Daoy (cell line): ENCODE data around the gene OOSP1. TPM values are rescaled to one million over a fixed set of nuclear protein-coding genes. Genes with fewer than 3 reads are reported as not detected.
"Not testable (repeated sequence)": the region's sequence is repeated elsewhere in the genome, so short reads cannot be mapped to it uniquely, and the experiment has no call there.

ENCODE experiments used
- DNase-seq: peaks from one replicate; pipeline ENCODE4 v3.0.0-alpha.2; 2015; ENCODE audit warnings: low read depth
- total RNA-seq: library from RNA; depleted of rRNA; stranded (reverse); fragments of >200 nt; shearing (Covaris generic); gene quantifications from 2 replicates; pipeline ENCODE4 v1.2.3, GENCODE V29; 2014

OOSP1 gene
- total RNA-seq, 1 experiment from 2014 or later = not detected

DNA sequence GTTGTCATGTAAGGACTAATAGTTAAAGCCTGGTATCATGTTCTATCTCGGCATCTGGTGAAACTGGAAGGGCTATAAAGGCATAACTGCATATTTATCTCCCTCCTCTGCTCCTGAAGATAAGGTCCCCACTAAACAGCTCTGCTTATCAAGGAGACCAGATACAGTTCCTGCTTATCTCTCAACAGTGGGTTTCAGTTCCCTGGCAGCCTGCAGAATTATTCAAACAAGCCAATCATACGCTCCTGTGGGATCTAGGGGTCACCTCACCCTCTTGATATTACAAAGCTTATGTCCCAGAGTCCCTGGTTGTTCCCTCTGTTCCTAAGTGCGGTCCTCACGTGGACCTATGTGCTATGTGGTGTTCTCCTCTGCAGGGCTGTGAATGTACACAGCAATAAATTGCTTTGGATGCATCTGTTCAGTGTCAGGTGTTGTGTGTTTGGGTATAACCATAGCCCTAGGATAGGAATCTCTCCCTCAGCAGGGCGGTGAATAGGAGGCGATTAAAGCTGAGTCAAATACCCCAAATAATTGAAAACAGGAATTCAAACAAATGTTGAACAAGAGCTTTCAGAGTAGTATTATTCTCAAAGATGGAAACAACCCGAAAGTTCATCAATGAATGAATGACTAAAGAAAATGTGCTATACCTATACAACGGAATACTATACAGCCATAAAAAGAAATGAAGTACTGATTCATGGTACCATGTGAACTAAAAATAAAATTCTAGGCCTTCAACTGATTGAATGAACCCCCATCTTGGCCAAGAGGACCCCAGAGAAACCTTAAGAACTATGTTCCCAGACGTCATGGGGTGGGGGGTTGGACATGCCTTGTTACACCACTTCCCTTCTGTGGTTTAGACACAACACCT is 22.5 kb downstream of the OOSP1 start:
- DNase-seq = no peak

DNA sequence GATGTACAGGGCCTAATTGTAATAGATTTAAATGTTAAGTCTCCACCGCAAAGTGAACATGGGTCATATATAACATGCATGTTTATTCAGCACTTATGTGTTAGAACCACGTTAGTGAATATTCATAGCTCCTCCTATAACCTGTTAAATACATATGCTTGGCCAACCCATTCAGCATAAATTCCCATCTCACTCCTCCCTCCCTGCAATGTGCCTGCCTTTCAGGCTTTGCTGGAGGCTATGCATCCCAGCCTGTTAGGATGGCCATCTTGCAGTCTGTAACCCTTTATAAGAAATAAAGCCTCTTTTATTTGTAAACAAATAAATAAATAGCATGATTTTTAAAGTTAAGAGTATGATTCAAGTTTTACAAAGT is 23.9 kb downstream of the OOSP1 start:
- no peak for DNase-seq

DNA sequence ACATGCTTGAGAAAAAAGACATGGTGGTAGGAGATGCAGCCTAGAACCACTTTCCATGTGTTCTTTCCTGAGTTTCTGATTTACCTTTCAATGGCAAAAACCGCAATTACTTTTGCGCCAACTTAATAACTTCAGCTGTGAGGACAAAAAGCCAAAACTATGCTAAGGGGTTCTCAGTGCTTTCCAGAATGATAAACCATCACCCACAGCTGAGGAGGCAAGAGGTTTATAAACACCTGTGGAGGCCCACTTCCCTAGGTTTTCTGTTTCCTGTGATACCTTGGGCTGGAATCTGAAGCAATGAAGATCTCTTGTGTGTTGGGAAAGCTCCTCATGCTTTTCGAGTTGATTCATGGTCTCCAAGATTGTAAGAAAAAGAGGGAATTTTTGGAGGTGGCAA is 25.5 kb downstream of the OOSP1 start, which contains the start of gene OOSP4A:
TSS of gene OOSP4A (plus strand) at position 301 of the 400 bp plus-strand sequence. CDS start at position 301, 0 bp downstream.
- DNase-seq = no peak

DNA sequence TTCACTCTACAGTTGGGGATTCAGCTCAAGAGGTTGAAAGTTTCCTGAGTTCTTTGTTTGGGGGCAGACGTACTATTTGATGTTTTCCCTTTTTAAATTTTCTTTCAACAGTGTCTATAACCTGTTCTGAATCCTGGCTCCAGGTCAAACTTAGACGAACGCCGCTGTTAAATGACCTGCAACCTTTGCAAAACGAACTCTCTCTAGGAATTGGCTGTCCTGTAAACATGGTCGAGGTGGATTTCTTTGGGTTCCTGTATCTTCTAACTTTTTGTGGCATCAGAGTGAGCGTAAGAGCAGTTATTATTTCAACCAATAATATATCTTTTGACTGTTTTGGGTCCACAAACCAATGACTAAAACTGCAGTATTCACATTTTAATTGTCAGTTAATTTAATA is 27.2 kb downstream of the OOSP1 start:
- DNase-seq = no peak

DNA sequence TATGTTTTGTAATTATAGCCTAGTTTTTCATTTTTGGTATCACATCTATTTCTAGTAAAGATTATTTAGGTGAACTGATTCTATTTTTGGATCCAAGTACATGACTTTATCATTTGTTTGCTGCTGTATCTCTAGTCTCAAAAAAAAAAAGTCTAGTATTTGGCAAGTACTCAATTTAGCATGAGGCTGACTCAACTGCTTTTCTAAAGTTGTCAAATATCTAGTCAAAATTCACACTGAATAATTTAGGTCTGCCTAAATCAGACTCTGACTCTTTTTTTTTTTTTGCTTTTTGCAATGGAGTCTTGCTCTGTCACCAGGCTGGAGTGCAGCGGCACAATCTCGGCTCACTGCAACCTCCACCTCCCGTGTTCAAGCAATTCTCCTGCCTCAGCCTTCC is 28.0 kb downstream of the OOSP1 start:
- no peak for DNase-seq

DNA sequence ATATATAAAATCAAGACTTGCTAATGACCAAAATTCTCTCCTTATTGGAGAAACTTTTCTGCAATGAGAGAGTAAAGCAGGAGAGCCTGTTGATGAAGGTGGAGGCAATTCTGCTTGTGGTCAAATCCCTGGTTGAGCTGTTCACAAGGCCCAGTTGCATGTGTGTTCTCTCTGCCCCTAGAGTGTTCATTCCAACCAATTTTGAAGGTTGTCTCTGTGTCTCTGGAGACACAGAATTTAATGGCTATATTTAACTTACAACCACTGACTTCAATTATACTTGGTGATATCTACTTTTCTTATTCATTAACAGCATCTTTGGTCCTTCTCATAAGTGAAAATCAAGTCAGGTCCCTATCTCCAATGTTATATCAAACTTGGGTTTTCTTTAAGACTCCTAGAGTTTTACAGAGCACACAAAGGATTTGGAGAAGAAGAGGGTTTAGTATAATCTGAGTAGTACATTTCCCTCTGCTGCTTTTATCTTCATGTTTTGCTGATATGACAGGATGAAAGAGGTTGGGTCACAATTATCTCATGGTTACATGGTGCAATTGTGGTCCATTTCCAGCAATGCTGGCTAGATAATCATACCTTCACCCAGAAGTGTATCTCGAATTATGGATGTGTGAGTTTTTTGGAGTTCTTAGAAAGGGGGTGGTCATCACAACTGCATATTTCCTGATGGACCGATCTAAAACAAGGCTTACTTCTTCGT is 29.6 kb downstream of the OOSP1 start:
- DNase-seq = no peak

DNA sequence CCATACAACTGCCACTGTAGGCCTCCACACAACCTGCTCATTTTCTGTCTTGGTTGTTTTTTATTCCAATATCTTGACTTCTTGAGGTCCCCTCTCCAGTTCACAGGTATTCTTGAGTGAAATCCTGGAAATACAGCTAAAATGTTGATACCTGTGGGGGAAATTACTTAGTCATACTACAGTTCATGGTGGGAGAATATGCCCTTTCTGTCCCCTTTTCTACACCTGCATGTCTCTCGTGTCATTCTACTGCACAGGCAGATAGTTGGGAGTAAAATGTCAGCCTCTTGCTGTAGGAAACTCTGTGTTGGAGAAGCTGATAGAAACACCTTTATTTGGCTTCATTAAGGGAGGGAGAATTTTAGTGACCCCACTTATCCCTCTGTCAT is 30.2 kb downstream of the OOSP1 start:
- no peak for DNase-seq

DNA sequence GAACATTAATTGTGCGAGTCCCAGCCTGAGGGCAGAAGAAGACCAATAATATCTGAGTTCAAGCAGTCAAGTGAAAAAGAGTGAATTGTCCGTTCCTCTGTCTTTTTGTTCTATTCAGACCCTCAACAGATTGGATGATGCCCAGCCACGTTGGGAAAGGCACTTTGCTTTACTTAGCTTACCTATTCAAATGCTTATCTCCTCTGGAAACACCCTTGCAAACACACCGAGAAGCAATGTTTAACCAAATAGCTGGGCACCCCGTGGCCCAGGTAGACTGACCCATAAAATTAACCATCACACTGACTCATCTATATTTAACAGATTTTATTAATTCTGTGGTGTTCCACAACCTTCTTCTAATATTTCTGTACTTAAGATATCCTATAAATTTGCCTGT is 34.9 kb downstream of the OOSP1 start:
- DNase-seq = no peak

DNA sequence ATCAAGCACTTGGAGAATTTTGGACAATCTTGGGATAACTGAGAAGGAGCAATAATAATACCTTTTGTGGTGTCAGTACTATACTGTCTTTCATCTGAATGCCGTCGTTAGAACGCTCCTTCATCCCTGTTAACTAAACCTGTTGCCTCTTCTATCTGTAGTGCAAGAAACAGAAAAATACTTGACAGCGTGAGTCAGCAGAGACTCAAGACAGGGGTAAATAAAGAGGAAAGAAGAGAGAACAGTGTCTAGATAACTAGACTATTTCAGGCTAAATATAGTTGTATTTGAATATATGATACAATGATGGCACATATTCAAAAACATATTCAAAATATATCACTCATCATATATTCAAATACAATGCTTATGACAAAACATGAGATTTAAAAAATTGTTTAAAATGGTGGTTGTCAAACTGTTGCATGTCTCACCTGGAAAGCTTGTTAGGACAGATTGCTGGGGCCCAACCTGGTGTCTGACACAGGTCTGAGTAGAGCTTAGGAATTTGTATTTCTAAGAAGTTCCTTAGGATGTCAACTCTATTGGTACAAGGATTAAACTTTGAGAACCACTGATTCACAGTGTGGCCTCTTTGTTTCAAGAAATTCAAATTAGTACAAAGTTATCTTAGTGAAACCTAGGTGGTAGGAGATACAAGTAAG is 43.0 kb downstream of the OOSP1 start:
- no peak for DNase-seq

DNA sequence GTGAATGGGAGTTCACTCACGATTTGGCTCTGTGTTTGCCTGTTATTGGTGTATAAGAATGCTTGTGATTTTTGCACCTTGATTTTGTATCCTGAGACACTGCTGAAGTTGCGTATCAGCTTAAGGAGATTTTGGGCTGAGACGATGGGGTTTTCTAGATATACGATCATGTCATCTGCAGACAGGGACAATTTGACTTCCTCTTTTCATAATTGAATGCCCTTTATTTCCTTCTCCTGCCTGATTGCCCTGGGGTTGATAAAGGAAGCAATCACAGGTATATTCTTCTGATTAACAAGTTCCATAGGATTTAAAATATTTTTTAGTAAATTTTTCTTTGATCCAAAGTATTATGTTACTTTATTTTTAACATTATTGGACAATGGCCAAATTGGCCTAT is 43.8 kb downstream of the OOSP1 start:
- DNase-seq = not testable (repeated sequence)

DNA sequence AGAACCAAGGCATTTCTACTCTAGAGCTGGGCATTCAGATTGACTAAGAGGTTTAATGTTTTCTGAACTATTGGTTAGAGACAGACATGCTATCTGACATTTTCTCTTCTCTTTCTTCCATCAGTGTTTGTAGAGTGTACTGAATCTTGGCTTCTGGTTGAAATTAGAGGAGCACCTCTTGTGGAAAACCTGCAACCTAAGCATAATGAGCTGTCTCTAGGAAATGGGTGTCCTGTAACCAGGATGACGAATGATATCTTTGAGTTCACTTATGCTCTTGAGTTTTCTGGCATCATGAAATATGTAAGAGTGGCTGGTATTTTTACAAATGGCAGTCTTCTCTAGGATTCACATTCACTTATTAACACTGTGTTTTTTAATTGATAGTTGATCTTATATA is 45.0 kb downstream of the OOSP1 start:
- no peak for DNase-seq

DNA sequence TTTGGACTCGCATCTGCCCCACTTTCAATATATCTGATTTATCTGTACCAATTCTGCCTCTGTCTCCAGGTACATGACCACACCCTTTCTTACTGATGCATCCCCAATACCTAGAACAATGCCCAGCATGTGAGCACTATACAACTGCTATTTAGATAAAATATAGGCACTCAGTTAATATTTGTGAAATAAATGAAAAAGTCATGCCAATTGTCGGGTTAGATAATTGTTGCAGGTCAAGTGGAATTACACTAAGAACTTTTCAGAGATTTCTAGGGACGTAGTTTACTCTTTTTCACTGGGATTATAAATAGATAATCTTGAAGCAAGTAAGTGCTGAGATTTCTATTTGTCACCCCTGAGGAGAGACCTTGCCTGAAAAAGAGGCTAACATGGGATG is 46.1 kb downstream of the OOSP1 start:
- DNase-seq = no peak

DNA sequence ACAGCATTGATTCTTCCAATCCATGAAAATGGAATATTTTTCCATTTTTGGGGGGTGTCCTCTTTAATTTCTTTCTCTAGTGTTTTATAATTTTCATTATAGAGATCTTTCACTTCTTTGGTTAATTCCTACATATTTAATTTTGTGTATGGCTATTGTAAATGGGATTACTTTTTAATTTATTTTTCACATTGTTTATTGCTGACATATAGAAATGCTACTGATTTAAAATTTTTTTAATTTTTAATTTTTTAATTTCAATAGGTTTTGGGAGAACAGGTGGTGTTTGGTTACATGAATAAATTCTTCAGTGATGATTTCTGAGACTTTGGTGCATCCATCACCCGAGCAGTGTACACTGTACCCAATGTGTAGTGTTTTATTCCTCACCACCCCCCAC is 52.2 kb downstream of the OOSP1 start:
- DNase-seq = no peak

DNA sequence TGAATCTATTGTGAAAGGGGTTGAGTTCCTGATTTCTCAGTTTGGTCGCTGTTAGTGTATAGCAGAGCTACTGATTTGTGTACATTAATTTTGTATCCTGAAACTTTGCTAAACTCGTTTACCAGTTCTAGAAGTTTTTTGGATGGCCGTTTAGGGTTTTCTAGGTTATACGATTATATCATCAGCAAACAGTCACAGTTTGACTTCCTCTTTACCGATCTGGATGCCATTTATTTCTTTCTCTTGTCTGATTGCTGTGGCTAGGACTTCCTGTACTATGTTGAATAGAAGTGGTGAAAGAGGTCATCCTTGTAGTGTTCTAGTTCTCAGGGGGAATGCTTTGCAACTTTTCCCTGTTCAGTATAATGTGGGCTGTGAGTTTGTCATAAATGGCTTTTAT is 54.2 kb downstream of the OOSP1 start:
- no peak for DNase-seq

DNA sequence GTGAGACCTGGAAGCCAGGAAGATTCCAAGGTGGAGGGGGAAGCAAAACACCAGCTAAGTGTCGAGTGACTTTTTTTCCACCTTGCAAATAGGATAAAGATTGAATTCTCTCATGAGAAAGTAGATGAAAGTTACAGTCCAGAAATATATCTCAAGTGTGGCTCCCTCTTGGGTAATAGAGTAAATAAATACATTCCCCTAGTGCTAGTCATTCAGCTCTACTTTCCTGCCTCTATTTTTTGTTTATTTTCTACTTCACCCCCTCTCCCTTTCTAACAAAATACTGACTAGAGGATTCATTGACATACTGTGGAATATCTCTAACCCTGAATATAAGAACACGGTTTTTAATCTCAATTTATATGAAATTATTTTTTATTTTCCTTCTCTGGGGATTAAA is 59.6 kb downstream of the OOSP1 start:
- DNase-seq = no peak

DNA sequence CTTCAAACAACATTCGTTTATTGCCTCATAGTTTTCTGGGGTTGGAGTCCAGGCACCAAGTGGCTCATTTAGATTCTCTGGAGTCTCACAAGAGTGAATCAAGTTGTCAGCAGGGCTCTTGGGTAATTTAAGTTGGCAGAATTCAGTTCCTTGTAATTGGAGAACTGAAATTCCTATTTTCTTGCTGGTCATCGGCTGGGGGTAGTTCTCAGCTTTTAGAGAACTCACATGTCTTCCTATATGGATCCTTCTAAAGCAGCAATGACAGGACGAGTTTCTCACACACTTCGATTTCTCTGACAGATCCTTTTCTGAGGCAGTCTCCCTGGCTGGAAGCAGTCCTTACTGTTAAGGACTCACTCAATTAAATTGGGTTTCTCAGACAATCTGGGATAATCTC is 61.5 kb downstream of the OOSP1 start:
- no peak for DNase-seq

DNA sequence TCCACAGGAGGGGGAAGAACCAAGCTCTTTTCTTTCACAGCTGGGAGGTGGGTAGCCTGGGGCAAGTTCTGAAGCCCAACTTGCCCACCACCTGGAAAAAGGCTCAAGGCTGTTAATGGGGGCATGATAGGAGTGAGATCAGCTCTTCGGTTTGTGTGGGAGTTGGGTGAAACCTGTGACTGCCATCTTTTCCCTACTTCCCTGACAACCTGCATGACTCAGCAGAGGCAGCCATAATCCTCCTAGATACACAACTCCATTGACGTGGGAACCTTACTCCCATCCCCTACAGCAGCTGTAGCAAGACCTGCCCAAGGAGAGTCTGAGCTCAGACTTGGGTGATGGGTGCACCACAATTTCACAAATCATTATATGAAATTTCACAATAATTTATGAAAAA is 65.5 kb downstream of the OOSP1 start:
- no peak for DNase-seq

DNA sequence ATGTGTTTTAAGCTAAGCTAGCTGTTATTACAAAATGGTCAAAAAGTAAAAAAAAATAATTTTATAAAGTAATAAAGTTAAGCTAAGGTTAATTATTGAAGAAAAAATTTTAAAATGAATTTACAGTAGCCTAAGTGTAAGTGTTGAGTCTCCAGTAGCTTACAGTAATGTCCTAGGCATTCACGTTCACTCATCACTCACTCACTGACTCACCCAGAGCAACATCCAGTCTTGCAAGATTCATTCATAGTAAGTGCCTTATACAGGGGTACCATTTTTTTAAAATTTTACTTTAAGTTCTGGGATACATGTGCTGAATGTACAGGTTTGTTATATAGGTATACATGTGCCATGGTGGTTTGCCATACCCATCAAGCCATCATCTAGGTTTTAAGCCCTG is 67.1 kb downstream of the OOSP1 start:
- DNase-seq = peak; percentile 21
